NOMO-1 treated with dmso at 0.1 percent for 144 hours (cell line): ENCODE measurements around the gene B3GNT4.
"Not testable (repeated sequence)": the region's sequence is repeated elsewhere in the genome, so short reads cannot be mapped to it uniquely, and the experiment has no call there.

Experiments
- DNase-seq: peaks from one replicate; lab custom pipeline; 2025; ENCODE audit not compliant: unreplicated experiment; lab: John Stamatoyannopoulos, UW

Gene B3GNT4

GRCh38 chr12:122203301-122204166, at the start of gene B3GNT4:
Gene B3GNT4, plus strand, starts transcription at chr12:122203709. Its CDS starts 910 bp downstream, at chr12:122204619.
- no peak for DNase-seq

DNA sequence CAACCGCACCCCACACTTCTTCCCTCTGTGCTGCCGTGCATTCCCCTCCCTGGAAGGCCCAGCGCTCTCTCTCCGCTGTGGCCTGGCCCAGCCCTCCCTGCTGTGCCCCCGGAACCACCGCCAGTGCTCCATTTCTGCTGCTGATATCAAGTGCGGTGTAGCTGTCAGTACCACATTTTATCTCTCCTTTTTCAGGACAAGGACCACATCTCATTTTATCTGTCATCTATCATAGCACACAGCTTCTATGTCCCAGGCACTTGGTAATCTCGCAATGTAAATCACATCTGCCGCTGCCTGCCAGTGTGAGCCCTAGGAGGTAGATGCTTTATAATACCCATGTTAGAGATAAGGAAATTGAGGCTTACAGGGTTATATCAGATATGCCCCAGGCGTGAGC, 47.8 kb upstream of the B3GNT4 start:
- no peak for DNase-seq

- no peak for DNase-seq
Observed at GRCh38 chr12:122158700-122159285, 44.7 kb upstream of the B3GNT4 start.

- DNase-seq: no peak
Observed at GRCh38 chr12:122159882-122160281, 43.6 kb upstream of the B3GNT4 start.

DNA sequence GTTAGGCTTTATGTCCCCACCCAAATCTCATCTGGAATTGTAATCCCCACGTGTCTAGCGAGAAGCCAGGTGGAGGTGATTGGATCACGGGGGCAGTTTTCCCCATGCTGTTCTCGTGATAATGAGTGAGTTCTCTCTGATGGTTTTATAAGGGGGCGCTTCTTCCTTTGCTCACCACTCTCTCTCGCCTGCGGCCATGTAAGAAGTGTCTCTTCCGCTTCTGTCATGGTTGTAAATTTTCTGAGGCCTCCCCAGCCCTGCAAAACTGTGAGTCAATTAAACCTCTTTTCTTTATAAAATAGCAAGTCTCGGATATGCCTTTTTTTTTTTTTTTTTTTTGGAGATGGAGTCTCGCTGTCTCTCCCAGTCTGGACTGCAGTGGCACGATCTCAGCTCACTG, 42.7 kb upstream of the B3GNT4 start:
- DNase-seq: no peak

GRCh38 chr12:122161682-122162081, 41.8 kb upstream of the B3GNT4 start:
- DNase-seq: no peak

GRCh38 chr12:122162976-122163375, 40.5 kb upstream of the B3GNT4 start:
- no peak for DNase-seq

- no peak for DNase-seq
Observed at GRCh38 chr12:122166422-122167349, 36.8 kb upstream of the B3GNT4 start.

DNA sequence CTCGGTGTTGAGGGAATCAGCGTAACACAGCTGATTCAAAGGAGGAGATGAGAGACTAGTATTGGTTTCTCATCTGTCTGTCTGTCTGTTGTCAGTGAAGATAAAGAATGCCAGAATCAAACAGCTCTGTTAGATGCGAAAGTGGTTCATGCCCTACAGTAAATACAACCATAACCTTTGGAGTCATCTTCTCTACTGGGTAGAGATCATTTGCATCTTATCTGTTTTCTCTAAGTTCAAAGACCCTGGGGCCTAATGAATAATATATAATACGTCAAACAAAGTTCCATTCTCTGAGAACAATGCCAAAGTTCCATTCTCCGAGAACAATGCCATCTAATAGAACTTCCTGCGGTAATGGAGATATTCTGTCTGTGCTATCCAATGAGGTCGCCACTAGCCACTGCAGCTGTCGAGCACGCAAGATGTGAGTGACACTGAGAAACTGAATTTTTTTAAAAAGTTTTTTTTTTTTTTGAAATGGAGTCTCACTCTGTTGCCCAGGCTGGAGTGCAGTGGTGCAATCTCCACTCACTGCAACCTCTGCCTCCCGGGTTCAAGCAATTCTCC, 36.1 kb upstream of the B3GNT4 start:
- no peak for DNase-seq

- DNase-seq: no peak
Observed at GRCh38 chr12:122168492-122168891, 35.0 kb upstream of the B3GNT4 start.

DNA sequence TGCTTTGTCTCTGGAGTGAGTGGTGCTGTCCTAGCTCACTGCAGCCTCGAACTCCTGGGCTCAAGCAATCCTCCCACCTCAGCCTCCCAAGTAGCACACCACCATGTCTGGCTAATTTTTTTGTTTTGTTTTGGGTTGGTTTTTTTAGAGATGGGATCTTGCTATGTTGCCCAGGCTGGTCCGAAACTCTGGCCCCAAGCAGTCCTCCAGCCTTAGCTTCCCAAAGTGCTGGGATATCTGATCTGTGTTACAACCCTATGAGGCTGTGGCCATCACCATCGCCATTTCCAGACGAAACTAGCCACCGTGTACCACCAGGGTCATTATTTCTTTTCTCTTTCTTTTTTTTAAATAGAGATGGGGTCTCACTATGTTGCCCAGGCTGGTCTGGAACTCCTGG, 32.1 kb upstream of the B3GNT4 start:
- DNase-seq: no peak

DNA sequence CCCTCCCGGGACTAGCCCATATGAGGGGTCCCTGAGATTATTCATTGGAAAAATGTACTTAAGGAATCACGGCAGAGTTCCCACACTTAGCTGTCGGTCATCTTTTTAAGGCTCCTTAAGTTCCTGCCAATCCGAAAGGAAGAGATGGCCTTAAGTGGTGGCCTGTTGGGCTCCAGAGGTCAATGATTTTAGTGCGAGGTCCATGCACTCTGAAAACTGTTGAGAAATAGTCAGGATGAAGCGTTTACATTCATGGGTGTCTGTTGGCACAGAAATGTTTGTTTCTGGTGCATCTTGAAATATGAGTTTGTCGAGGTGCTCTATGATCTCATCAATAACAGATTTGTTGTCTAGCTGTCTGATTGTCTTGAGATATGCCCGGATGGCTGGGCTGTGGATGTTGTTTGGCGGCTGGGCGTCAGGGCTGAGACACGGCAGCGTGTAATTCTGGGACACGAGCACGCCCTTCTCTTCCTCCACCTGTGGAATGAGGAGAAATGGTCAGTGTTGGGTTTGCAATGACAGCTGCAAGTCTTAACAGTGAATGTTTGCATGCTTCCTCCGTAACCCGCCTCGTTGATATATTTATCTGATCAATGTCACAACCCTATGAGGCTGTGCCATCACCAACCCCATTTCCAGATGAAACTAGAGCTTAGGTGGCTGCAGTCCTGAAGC, 31.1 kb upstream of the B3GNT4 start:
- no peak for DNase-seq

- no peak for DNase-seq
Observed at GRCh38 chr12:122174155-122174845, 29.2 kb upstream of the B3GNT4 start, which contains the start of gene IL31. Gene IL31, minus strand, starts transcription at chr12:122174221. Its CDS starts 49 bp downstream, at chr12:122174172.

DNA sequence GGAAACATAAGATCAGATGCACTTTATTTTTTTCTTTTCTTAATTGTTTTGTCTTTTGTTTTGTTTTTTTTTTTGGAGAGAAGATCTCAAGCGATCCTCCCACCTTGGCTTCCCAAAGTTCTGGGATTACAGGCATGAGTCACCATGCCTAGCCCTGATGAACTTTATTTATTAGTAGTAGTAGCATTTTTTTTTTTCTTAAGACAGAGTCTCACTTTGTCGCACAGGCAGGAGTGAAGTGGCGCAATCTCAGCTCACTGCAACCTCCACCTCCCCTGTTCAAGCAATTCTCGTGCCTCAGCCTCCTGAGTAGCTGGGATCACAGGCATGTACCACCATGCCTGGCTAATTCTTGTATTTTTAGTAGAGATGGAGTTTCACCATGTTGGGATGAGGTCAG, 27.0 kb upstream of the B3GNT4 start:
- DNase-seq: not testable (repeated sequence)

- DNase-seq: no peak
Observed at GRCh38 chr12:122182887-122183587, 20.5 kb upstream of the B3GNT4 start, which contains the start of gene LRRC43. Gene LRRC43, plus strand, starts transcription at chr12:122183123. Its CDS starts 22 bp downstream, at chr12:122183145.

GRCh38 chr12:122183588-122183940, 19.9 kb upstream of the B3GNT4 start:
- no peak for DNase-seq

DNA sequence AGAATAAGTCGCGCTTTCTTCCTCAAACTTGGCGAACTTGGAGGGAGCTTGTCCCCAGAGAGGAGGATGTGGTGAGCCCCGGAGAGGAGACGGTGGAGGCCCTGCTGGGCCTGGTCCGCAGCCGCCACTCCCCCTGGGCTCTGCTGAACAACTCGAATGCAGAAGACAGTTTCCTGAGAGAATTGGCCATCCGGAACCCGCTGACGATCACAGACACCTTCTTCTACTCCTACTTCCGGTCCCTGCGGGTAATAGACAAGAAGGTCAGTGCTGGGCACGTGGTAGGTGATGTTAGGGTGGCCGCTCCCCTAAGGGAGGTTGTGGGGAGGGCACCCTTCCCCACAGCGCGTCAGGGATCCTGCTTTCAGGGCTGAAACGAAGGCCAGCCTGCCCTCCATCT, 19.0 kb upstream of the B3GNT4 start:
- no peak for DNase-seq

DNA sequence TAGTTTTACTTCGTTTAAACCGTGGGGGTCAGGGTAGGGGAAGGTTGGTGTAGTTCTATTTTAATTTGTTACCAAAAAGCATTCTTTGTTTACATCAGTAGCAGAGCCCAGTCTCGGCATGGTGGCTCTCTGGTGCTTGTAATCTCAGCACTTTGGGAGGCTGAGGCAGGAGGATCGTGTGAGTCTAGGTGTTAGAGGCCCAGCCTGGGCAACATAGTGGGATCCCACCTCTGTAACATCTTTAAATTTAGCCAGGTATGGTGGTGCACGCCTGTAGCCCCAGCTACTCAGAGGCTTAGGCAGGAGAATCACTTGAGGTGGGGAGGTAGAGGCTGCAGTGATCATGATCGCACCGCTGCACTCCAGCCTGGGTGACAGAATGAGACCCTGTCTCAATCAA, 18.4 kb upstream of the B3GNT4 start:
- no peak for DNase-seq

GRCh38 chr12:122185494-122186082, 17.9 kb upstream of the B3GNT4 start:
- no peak for DNase-seq
